ENCODE measurements around the gene CSMD2. TPM values are rescaled to one million over a fixed set of nuclear protein-coding genes. Genes with fewer than 3 reads are reported as not detected.

Gene CSMD2
- total and polyA plus RNA-seq, 2 of the 4 experiments (the other 2 are of a cell fraction), result under 0.01 to 0.36 TPM

DNA sequence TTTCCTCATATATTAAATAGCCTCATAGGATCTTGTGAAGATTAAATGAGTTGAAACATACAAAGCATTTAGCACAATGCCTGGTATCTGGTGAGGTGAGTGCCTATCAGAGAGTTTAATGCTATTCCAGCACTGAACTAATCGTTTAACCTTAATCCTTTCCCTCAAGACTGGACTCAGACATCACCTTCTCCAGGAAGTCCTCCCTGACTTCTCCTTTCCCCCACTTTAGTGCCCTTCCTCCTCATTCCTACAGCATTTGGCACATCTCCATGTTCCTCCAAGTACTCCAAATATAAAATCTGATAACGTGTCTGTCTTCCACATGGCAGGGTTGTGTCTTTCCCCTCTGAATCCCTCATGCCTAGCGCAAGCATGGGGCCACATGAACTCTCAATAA is 632.8 kb downstream of the CSMD2 start:
- H4K20me1 ChIP-seq (ENCODE audit: insufficient read depth, low read length), result no peaks in the 10 kb centered on the region
- H3K79me1 ChIP-seq (ENCODE audit: low read depth in 1 of 2, low read length in 2 of 2), result no peaks in the 10 kb centered on the region
- intact Hi-C loops (cut with micrococcal nuclease) (no loop called here), in situ Hi-C loops (cut with MboI; ENCODE audit: low sequenced_read_pairs) (no loop called here), dilution Hi-C loops (cut with HindIII; ENCODE audit: low sequenced_read_pairs, unreplicated experiment) (no loop called here)
- H3K4me1 ChIP-seq (ENCODE audit: control insufficient read depth, insufficient read depth, low read length), result no peaks in the 10 kb centered on the region
- H3K56ac ChIP-seq (ENCODE audit: extremely low read depth, insufficient read depth, low read length), result no peak overlapping the region
- POLR2A ChIA-PET (ENCODE audit: unreplicated experiment), result no interaction called here
- H3K36me3 ChIP-seq (ENCODE audit: control insufficient read depth, insufficient read depth, low read length), result no peaks in the 10 kb centered on the region
- H4K8ac ChIP-seq (ENCODE audit: low read depth in 2 of 2, low read length in 2 of 2), result no peak overlapping the region
- DNase-seq (no peak), ATAC-seq (ENCODE audit: low read depth) (no peak)
- H3K4me3 ChIP-seq (ENCODE audit: insufficient read depth, low read depth, low read length), result no peak overlapping the region
- no peak overlapping the region for H3K27ac ChIP-seq (ENCODE audit: insufficient read depth, low read length)
- no peak overlapping the region for H2AK5ac ChIP-seq (ENCODE audit: low read depth, low read length)
- H3K4ac ChIP-seq (ENCODE audit: low read depth, low read length), result no peak overlapping the region
- no peaks in the 10 kb centered on the region; the same call in 1 of the 2 replicates for H3K27me3 ChIP-seq (ENCODE audit: control insufficient read depth, insufficient read depth, low read length)
- BruUV-seq (replicated peaks), result no TSS peak
- no peaks in the 10 kb centered on the region for H3K9me3 ChIP-seq (ENCODE audit: control insufficient read depth, insufficient read depth, low read length)
- no peak overlapping the region for H4K5ac ChIP-seq (ENCODE audit: low read depth, low read length)
- no peak overlapping the region for H2BK20ac ChIP-seq (ENCODE audit: low read depth, low read length)
- no peak overlapping the region for H2AFZ ChIP-seq (replicated peaks; ENCODE audit: low read length, poor library complexity)
- no peak overlapping the region for H2BK120ac ChIP-seq (ENCODE audit: low read depth, low read length)
- no peak overlapping the region for H2AK9ac ChIP-seq (replicated peaks; ENCODE audit: low read depth, low read length, poor library complexity)
- 33% methylated on average over 1 of the region's 3 CpGs; no CpG with 5 or more reads in 1 of the 2 experiments for WGBS, 2 experiments (ENCODE audit: extremely low coverage in 2 of 2, insufficient read length in 1 of 2)
- H2BK15ac ChIP-seq (ENCODE audit: low read depth, low read length), result no peak overlapping the region
- H3K23ac ChIP-seq (ENCODE audit: low read depth, low read length), result no peak overlapping the region
- no peak overlapping the region for H4K91ac ChIP-seq (ENCODE audit: insufficient read depth, low read depth, low read length)
- H3K9me1 ChIP-seq (ENCODE audit: insufficient read depth, low read length), result no peaks in the 10 kb centered on the region
- no peak overlapping the region for H2BK5ac ChIP-seq (ENCODE audit: low read depth, low read length, poor library complexity, severe bottlenecking)
- H3K18ac ChIP-seq (ENCODE audit: low read depth, low read length), result no peak overlapping the region
- CTCF ChIA-PET, result no interaction called here
- TF ChIP-seq RCOR1 (IDR thresholded peaks at IDR 0.05; ENCODE audit: insufficient replicate concordance, low read length) (no peak), MAFK (IDR thresholded peaks at IDR 0.05; ENCODE audit: low read depth, low read length) (no peak), NFE2L2 (IDR thresholded peaks at IDR 0.05; ENCODE audit: low read depth, low read length) (no peak), CEBPB (IDR thresholded peaks at IDR 0.05; ENCODE audit: low read depth, low read length) (no peak), MXI1 (IDR thresholded peaks at IDR 0.05; ENCODE audit: borderline replicate concordance, low read depth, low read length) (no peak)
- TF ChIP-seq, protein P1, sequence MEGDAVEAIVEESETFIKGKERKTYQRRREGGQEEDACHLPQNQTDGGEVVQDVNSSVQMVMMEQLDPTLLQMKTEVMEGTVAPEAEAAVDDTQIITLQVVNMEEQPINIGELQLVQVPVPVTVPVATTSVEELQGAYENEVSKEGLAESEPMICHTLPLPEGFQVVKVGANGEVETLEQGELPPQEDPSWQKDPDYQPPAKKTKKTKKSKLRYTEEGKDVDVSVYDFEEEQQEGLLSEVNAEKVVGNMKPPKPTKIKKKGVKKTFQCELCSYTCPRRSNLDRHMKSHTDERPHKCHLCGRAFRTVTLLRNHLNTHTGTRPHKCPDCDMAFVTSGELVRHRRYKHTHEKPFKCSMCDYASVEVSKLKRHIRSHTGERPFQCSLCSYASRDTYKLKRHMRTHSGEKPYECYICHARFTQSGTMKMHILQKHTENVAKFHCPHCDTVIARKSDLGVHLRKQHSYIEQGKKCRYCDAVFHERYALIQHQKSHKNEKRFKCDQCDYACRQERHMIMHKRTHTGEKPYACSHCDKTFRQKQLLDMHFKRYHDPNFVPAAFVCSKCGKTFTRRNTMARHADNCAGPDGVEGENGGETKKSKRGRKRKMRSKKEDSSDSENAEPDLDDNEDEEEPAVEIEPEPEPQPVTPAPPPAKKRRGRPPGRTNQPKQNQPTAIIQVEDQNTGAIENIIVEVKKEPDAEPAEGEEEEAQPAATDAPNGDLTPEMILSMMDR (conservative IDR thresholded peaks at IDR 0.05; ENCODE audit: low read depth, low read length), result no peak
- TF ChIP-seq, protein P2, sequence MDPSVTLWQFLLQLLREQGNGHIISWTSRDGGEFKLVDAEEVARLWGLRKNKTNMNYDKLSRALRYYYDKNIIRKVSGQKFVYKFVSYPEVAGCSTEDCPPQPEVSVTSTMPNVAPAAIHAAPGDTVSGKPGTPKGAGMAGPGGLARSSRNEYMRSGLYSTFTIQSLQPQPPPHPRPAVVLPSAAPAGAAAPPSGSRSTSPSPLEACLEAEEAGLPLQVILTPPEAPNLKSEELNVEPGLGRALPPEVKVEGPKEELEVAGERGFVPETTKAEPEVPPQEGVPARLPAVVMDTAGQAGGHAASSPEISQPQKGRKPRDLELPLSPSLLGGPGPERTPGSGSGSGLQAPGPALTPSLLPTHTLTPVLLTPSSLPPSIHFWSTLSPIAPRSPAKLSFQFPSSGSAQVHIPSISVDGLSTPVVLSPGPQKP (IDR thresholded peaks at IDR 0.05; ENCODE audit: borderline replicate concordance, low read depth, low read length), result no peak
- H3K9ac ChIP-seq (ENCODE audit: low read depth, low read length), result no peak overlapping the region
- no peak overlapping the region for H3K14ac ChIP-seq (replicated peaks; ENCODE audit: low read depth, low read length)
- H3K4me2 ChIP-seq (ENCODE audit: low read depth, low read length), result no peak overlapping the region
